GM21515 (cell line): ENCODE results near the gene CTRL.
"Not testable (repeated sequence)": the region's sequence is repeated elsewhere in the genome, so short reads cannot be mapped to it uniquely, and the experiment has no call there.

Experiments
- ATAC-seq: cut with Tn5 transposase; IDR thresholded peaks from one replicate; pipeline ENCODE4 v1.9.1; 2021; ENCODE audit not compliant: unreplicated experiment

The CTRL gene

DNA sequence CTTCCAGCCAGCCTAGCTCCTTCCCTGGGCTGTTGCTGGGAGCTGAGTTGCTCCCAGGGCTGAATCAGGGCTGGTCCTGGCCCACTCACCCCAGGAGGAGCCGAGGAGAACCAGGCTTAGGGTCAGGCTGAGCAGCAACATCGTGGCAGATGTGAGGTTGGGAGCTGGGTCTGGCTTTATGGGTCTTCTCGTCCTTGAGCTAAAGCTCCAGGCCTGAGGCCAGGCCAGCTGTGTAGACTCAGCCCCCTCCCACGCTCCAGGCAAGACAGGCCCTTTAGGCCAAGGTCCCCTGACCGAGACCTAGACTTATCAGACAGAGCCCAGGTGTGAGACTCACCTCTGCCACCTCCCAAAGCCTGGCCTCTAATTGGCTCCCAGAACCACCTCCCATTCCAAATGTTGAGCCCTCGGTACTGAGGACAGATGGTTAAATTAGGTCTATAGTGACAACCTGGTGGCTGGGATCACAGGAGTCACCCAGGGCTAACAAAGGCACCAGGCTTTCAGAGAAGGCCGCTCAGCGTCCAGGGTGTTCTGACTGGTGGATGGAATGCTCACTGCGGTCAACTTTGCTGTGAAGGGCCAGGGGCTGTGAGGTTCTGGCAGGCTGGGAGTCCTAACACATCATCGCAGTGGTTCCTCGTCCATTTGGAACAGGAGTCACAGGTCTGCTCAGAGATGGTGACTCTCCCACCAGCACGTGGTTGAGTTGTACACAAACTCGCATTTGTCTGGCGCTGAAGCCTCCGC lies at the start of gene CTRL:
Gene CTRL (minus strand): TSS at position 151 of the 750 bp plus-strand sequence. CDS start 10 bp downstream, at position 141.
- no peak for ATAC-seq

DNA sequence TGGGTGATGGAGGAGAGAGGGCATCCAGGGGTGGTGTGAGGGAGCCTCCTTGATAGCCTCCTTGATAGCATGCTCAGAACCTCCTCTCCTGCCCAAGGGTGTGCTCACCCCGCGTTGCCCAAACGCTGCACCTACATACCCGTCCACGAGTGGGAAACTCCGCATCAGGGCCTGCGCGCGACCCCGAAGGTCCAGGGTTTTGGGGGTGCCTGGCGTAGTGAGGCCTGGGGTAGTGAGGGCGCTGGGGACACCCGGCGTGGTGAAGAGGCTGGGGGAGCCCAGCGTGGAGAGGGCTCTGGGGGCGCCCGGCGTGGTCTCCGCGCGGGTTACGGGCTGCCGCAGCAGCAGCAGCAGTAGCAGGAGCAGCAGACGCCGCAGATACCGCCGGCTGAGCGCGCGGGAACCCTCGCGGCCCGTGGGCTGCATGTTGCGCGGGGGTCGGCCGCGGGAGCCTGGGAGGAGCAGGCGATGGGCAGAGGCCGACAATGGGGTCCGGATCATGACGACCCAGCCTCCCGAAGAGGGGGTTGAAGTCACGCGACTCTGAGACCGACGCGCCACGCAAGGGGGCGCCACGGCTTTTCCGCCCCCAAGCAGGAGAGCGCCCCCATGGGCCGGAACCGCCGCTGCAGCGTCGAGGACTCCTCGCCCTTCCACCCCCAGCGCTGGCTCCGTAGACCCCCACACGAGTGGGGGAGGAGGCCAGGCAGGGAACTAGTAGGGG lies 48.5 kb upstream of the CTRL start, which contains the start of gene DPEP3:
Gene DPEP3 (minus strand): TSS at position 545 of the 724 bp plus-strand sequence. CDS start 119 bp downstream, at position 426.
- no peak for ATAC-seq

DNA sequence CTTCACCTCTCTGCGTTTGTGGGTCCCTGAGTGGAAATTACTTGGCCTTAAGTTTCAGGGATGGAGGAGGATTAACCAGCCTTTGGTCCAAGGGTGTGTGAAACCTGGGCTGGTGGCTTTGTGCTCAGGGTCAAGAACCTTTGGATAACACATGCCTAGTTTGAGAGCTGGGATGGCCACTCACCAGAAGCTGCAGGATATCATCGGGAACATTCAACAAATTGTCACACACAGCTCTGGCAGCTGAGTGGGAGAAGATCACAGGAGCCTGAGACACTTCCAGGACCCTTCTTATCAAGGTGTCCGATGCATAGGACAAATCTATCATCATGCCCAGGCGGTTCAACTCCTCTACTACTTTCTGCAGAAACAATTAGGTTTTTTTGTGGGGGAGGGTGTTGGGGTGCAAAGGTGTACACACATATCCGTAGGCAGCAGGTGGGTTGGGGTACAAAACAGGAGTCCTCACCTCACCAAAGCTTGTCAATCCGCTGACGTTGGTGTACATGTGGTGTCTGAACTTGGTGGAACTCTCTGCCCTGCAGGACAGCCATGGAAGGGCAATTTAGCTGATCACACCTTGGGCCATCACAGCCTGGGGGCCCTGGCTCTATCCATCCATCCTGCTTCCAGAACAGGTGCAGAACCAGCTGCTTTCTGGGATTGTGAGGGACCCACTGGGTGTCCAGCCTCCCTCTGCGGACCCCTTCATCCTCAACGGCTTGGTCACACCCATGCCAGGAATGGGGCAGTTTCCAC lies 46.0 kb upstream of the CTRL start:
- ATAC-seq = no peak

DNA sequence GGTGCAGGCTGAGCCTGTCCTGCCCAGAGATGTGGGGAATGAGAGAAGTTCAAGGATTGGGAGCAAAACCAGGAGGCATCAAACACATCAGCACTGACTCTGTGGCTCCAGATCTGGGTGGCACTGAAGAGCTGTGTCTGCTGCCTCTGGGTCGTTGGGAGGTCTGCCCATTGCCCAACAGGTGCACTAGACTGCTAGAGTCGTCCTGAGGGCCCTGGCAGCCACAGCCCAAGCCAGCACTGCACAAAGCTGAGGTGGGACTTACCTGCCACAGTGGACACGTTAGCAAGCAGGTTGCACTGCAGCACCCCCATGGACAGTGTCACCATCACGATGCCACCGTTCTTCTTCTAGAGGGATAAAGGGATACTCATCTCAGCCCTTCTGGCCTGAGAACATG lies 45.3 kb upstream of the CTRL start:
- no peak for ATAC-seq

DNA sequence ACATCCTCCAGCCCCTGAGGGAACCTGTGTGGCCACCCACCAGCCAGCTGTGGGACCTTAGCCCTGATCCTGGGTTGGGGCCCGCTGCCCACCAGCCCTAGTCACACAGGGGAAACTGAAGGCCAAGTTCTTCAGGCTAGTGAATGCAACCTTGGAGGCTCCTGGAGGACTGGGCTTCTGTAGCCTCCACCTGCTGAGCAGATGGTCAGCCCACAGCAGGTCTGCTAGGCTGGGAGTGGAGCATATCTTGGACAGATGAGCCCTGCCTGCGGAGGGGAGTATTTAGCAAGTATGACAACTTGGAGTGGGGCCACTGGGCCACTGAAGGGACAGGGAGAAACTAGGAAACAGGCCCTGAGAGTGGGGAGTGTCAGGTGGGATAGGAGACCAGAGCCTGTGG lies 44.5 kb upstream of the CTRL start:
- no peak for ATAC-seq

DNA sequence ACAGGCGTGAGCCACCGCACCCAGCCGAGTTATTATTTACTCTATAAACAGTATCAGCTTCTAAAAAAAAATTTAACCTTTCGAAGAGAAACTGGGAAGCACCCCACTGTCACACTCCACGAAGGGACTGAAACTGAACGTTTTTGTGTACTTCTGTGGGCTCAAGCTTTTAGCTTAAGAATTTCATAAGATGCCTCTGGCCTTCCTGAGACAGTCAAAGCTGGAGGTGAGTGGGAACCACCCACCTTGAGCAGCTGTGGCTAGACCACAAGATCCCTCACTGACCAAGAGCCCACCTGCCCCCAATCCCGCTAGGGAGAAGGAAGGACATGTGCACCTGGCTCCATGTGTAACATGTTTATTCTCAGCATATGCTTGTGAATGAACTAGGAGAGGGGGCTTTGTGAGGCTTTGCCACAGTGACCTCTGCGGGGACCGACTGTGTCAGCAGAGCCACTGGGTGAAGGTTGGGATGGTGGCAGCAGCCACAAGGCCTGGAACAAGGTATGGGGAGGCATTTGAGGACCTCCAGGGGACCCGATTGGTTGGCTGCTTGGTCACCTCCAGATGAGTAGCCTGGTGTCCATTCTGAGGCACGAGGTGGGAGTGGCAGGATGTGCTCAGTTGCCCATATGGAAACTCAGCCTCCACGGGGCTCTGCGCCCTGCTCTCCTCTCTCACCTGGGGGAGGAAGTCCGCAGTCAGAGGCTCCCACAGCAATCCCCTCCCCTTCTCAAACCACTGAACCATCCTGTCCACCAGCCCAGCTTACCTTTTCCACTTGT lies 43.9 kb upstream of the CTRL start:
- no peak for ATAC-seq

DNA sequence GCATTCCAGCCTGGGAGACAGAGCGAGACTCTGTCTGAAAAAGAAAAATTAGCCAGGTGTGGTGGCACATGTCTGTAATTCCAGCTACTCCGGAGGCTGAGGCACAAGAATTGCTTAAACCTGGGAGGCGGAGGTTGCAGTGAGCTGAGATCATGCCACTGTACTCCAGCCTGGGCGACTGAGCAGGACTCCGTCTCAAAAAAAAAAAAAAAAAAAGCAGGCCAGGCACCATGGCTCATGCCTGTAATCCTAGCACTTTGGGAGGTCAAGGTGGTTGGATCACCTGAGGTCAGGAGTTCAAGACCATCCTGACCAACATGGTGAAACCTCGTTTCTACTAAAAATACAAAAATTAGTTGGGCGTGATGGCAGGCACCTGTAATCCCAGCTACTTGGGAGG lies 40.6 kb upstream of the CTRL start:
- not testable (repeated sequence) for ATAC-seq

DNA sequence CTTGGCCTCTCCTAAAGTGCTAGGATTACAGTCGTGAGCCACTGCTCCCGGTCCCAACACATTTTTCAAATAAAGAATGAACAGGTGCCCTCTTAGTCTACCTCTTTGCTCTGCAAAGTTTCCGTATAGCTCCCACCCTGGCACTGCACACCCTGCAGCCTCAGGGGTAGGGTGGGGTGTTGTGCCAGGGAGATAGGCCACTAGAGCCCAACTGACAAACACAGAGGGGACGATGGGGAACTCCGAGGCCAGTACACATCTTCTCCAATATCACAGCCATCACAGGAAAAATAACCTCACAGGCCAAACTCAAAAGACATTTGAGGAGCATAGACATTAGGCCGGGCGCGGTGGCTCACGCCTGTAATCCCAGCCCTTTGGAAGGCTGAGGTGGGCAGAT lies 39.4 kb upstream of the CTRL start:
- ATAC-seq = no peak

DNA sequence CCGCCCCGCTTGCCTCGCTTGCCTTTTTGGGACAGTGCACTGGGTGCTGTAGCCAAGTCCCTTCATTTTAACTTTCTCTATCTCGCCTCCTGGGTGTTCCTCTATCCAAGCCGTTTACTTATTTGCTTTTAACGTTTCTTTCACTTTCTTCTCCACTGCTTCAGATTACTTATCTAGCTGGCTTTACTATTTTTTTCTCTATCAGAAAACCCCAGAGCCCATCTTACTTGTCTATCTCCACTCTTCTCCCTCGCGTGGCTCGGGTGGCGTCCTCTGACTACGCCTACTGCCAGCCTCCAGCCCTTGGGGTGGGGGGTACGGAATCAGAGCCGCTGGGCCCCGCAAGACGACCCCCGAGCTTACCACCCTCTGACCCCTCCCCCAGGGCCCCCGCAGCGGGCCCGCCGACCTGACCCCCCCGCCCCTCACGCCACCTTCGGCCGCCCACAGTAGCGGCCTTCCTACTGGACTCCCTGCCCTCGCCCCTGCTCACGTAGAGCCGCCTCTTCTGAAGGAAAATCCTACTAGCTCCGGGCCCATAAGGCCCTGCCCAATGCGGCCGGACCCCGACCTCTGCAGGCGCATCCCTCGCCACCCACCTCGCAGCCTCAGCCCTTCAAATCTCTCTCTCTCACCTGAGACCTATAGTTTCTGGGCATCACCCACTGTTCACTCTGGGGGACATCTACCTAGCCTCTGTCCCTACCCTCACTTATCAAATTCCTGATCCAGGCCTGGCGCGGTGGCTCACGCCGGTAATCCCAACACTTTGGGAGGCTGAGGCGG lies 37.8 kb upstream of the CTRL start:
- no peak for ATAC-seq

DNA sequence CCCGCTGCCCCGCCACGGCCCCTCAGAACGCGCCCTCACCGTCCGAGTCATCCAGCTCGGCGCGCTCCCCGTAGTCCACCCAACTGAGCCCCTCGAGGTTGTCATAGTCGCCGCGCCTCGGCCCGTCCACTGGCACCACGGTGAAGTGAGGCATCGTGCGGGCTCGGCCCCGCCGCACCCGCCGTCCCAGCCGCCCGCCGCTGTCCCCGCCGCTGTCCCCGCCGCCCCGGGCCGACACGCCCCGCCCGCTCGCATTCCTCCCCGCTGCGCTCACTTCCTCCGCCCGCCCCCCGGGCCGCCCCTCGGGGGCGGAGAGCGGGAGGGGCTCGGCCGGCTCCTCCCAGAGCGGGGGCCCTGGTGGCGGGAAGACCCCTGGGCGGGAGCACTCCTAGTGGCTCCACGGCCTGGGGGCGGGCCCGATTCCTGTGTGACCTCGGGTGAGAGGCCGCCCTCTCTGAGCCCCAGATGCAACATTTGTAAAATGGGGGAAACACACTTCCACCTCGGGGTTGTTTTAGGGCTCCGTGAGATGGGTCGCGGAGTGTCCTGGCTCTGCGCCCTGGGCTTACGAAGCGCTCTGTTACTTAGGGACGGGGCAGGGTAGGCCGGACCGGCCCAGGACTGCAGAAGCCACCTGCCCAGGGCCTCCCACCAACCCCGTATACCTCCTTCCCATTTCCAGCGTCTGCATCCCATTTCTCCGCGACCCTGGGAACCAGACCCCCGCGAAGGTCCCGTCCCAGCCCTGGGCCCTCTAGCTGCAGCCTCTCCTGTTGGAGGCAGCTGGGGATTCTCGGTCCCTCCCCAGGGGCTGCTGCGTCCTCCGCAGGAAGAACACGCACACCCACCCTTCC lies 37.0 kb upstream of the CTRL start, which contains the start of gene SLC12A4:
Gene SLC12A4 (minus strand): TSS at position 238 of the 854 bp plus-strand sequence. CDS start 84 bp downstream, at position 154.
- peak; percentile 72 for ATAC-seq

DNA sequence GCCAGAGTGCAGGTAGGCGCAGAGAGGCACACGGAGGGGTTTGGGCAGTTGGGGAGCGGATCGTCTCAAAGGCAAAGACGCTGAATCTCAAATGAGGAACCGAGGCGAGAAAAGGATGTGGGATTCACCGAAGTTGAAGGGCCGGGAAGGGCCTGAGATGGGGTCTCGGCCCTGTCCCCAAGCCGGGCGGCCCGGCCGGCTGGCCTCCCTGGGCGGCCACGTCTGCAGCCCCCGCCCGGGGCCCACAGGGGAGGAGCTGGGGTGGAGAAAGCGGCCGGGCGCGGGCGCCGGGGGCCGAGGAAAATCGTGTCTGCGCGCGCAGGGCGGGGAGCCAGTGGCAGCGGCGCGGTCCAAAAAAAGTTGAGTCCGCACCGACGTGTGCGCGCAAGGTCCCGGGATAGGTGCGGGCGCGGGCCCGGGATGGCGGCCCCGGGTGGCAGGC lies 36.3 kb upstream of the CTRL start:
- ATAC-seq = peak; percentile 20

DNA sequence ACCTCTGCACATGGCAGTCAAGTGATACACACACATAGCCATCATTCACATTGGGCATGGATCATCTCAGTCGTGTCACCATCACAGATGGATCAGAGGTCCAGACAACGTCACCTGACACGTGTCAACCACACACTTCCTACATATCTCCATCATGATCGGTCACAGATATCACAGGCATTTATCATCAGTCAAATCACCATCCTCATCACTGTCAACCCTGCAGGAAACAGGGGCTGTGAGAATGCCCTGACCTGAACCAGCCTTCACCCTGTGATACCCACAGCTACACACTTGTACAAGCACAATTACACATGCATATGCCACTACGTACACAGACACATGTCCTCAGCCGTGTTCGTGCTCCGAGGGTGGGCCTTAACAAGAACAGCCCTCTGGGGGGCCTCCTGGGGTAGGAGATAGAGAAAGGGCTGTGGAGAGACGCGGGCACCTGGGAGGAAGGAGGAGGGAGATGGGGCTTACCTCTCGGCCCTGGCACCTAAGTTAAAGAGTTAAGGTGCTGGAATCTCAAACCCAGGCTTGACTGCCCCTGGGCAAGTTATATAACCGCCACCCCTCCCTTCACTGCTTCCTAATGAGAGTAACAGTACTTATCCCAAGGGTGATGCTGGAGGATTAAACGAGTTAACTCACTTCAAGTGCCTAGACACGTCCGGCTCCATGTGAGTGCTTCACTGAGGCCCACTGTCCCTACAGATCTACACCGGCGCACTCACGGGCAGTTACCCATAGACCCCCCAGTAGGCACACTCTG lies 35.7 kb upstream of the CTRL start:
- no peak for ATAC-seq

DNA sequence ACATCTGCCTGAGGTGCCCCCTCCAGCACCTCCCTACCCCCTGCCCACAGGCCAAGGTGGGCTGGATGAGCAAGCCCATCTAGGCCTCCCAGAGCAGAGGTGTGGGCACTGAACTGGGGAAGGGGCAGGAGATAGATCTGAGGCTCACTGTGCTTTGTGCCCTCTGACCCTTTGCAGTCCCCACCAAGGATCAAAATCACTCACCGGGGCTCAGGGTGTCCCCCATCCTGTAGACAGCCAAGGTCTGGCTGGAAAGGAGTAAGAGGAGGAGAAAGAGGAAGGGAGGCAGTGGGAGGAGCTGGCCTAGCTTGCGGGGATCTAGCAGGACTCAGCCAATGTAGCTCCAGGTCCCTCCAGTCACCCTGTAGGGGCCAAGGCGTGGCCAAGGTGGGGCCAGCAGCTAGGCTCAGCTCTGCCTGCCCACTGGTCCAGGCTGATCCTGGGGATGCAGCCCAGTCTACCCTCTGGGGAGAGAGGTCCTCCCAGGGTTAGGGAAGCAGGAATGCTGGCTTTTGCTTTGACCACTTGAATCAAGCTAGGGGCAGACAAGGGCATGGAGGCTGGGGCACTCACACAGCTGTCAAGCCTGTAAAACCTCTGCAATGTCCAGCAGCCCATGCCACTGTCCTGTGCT lies 35.0 kb upstream of the CTRL start:
- ATAC-seq = no peak

DNA sequence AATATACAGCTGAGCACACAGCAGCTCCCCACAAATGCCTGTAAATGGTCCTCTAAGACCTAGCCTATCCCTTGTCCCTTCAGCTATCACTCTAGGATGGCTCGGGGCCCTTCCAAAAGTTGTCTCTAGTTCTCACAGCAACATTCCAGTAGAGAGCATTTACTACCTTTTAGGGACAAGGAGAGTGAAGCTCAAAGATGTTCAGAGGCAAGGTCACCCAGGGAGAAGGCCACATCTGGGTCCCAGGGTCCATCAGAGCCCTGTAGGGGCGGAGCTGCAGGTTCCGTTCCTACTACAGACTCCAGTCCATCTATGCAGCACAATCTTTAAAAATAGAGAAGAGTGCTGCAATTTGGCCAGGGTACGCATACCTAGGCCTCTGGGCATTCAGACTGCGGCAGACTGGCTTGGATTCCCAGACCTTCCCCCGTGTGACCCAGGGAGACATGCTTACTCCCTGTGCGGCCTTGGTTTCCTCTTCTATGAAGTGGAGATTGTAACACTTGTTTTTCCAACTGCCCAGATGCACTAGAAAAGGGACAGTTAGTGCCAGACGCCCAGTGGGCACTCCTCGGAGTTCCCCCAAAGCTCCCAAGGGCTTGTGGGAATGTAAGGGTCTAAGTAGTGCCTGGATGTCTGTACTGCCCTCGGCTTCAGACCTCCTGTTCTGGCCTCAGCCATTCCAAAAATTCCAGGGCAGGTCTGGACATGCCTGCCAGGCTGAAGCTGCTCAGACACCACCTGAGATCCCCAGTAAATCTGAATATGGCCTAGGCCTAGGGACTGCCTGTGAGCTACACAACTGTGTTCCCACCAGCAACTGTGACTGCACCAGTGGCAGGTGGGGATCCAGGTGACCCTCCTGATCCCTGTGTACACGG lies 34.2 kb upstream of the CTRL start:
- no peak for ATAC-seq

DNA sequence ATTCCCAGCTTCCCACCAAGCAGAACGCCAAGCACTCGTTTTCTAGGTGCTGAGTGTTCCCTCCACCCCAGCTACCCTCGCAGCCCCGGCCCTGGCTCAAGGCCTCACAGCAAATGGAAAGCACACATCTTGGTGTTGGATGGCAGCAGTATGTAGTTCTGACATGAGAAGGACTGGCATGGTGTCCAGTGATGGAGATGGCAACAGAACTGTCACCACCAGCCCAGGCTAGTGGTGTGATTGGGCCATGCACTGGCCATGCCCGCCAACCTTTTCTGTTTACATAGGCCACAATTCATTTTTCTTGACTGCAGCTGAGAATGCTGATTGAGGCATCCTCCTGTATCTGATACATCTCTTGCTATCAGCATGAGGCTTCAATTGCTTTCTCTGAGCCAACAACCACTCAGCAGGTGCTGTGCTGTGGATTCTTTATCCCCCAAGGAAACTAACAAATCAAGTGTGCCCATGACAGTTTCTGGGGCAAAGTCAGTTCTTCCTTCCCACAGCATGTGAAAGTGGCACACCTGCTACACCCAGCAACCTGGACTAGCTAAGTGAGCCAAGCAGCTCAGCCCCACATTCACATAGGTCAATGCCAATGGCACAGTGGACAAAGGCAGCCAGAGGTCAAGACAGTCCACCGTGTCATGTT lies 32.9 kb upstream of the CTRL start:
- no peak for ATAC-seq

DNA sequence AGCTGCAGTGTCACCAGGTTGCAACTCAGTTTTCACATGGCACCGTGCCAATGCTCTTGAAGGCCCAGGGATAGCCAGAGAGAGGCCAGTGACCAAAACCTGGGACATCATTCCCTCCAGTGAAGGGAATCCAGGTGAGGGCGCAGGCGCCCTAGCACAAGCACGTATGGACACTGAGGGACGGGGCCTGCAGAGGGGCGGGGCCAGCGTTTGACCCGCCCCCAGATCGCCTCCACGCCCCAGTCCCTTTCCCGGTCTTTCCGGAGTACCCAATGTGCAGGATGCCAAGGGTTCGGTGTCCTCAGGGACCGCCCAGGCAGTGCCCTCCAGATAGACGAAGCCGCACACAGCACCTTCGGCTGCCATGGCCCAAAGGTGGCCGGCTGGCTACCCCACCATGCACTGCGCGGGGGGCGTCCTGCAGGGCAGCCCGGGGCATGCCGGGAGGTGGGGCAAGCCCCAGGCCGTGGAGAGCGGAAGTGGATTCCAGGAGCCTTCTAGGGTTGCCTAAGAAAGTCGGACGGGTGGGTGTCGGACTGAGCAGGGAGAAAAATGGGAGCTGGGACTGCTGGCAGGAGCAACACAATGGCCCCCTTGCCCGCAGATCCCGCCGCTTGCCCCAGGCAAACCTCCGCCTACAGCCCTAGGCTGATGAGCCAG lies 32.1 kb upstream of the CTRL start:
- ATAC-seq = no peak
